Measurements from ENCODE around the gene FAM83F.

FAM83F gene

GRCh38 chr22:39960791-39961746 is 33.7 kb upstream of the FAM83F start:
- H3K4me3 ChIP-seq (ENCODE audit: low read length), result no peak overlapping the region
- no peak for DNase-seq (ENCODE audit: low read depth, low spot score)

- DNase-seq (ENCODE audit: low read depth, low spot score), result no peak
- H3K4me3 ChIP-seq (ENCODE audit: low read length), result no peak overlapping the region
Observed at GRCh38 chr22:39962071-39962470, 32.7 kb upstream of the FAM83F start.

- DNase-seq (ENCODE audit: low read depth, low spot score), result no peak
- no peak overlapping the region for H3K4me3 ChIP-seq (ENCODE audit: low read length)
Observed at GRCh38 chr22:39965748-39966147, 29.0 kb upstream of the FAM83F start.

- DNase-seq (ENCODE audit: low read depth, low spot score), result no peak
- no peak overlapping the region for H3K4me3 ChIP-seq (ENCODE audit: low read length)
Observed at GRCh38 chr22:39966470-39966869, 28.3 kb upstream of the FAM83F start.

GRCh38 chr22:39967103-39967829 is 27.5 kb upstream of the FAM83F start:
- H3K4me3 ChIP-seq (ENCODE audit: low read length), result no peak overlapping the region
- no peak for DNase-seq (ENCODE audit: low read depth, low spot score)

- DNase-seq (ENCODE audit: low read depth, low spot score), result no peak
- H3K4me3 ChIP-seq (ENCODE audit: low read length), result no peak overlapping the region
Observed at GRCh38 chr22:39967996-39968972, 26.5 kb upstream of the FAM83F start.

- DNase-seq (ENCODE audit: low read depth, low spot score), result no peak
- H3K4me3 ChIP-seq (ENCODE audit: low read length), result no peak overlapping the region
Observed at GRCh38 chr22:39970742-39971141, 24.0 kb upstream of the FAM83F start.

GRCh38 chr22:39972641-39973040 is 22.1 kb upstream of the FAM83F start:
- DNase-seq (ENCODE audit: low read depth, low spot score), result no peak
- no peak overlapping the region for H3K4me3 ChIP-seq (ENCODE audit: low read length)

- no peak for DNase-seq (ENCODE audit: low read depth, low spot score)
- H3K4me3 ChIP-seq (ENCODE audit: low read length), result no peak overlapping the region
Observed at GRCh38 chr22:39973656-39974055, 21.1 kb upstream of the FAM83F start.

- no peak for DNase-seq (ENCODE audit: low read depth, low spot score)
- H3K4me3 ChIP-seq (ENCODE audit: low read length), result no peak overlapping the region
Observed at GRCh38 chr22:39974065-39974464, 20.7 kb upstream of the FAM83F start.

- DNase-seq (ENCODE audit: low read depth, low spot score), result no peak
- H3K4me3 ChIP-seq (ENCODE audit: low read length), result no peak overlapping the region
Observed at GRCh38 chr22:39979048-39979447, 15.7 kb upstream of the FAM83F start.

GRCh38 chr22:39979458-39979857 is 15.3 kb upstream of the FAM83F start:
- DNase-seq (ENCODE audit: low read depth, low spot score), result no peak
- H3K4me3 ChIP-seq (ENCODE audit: low read length), result no peak overlapping the region

- no peak for DNase-seq (ENCODE audit: low read depth, low spot score)
- H3K4me3 ChIP-seq (ENCODE audit: low read length), result no peak overlapping the region
Observed at GRCh38 chr22:39980596-39980995, 14.2 kb upstream of the FAM83F start.

- no peak overlapping the region for H3K4me3 ChIP-seq (ENCODE audit: low read length)
- no peak for DNase-seq (ENCODE audit: low read depth, low spot score)
Observed at GRCh38 chr22:39983346-39983745, 11.4 kb upstream of the FAM83F start.

GRCh38 chr22:39984006-39984405 is 10.7 kb upstream of the FAM83F start:
- DNase-seq (ENCODE audit: low read depth, low spot score), result no peak
- H3K4me3 ChIP-seq (ENCODE audit: low read length), result no peak overlapping the region

- DNase-seq (ENCODE audit: low read depth, low spot score), result no peak
- H3K4me3 ChIP-seq (ENCODE audit: low read length), result no peak overlapping the region
Observed at GRCh38 chr22:39984746-39985145, 10.0 kb upstream of the FAM83F start.

- DNase-seq (ENCODE audit: low read depth, low spot score), result no peak
- no peak overlapping the region for H3K4me3 ChIP-seq (ENCODE audit: low read length)
Observed at GRCh38 chr22:39985383-39986035, 9.2 kb upstream of the FAM83F start.

- no peak overlapping the region for H3K4me3 ChIP-seq (ENCODE audit: low read length)
- DNase-seq (ENCODE audit: low read depth, low spot score), result no peak
Observed at GRCh38 chr22:39988386-39989114, 6.2 kb upstream of the FAM83F start.

Measured in Jurkat, Clone E6-1 (cell line).